Measurements from ENCODE around the gene SPECC1L.
"Not testable (repeated sequence)": the region's sequence is repeated elsewhere in the genome, so short reads cannot be mapped to it uniquely, and the experiment has no call there.

GRCh38 chr22:24273031-24273430 lies 2.4 kb downstream of the SPECC1L start:
- TF ChIP-seq EZH2 (IDR thresholded peaks at IDR 0.05; ENCODE audit: insufficient read depth, poor library complexity, severe bottlenecking); EZH2phosphoT487 (IDR thresholded peaks at IDR 0.05; ENCODE audit: insufficient read depth, low read depth): not testable (repeated sequence)

All from GM23248 (cell line).